Stimulated activated CD4-positive, alpha-beta T cell treated with anti-CD3 and anti-CD28 coated beads, Interleukin-2, amount 100 ng/mL, for 4 hours (primary cell): ENCODE data around the gene ANKRD34A.
"Not testable (repeated sequence)": the region's sequence is repeated elsewhere in the genome, so short reads cannot be mapped to it uniquely, and the experiment has no call there.

Source experiments
- DNase-seq: peaks from one replicate; pipeline ENCODE4 v3.0.0-alpha.2; 2020; ENCODE audit warnings: low read depth

The ANKRD34A gene

DNA sequence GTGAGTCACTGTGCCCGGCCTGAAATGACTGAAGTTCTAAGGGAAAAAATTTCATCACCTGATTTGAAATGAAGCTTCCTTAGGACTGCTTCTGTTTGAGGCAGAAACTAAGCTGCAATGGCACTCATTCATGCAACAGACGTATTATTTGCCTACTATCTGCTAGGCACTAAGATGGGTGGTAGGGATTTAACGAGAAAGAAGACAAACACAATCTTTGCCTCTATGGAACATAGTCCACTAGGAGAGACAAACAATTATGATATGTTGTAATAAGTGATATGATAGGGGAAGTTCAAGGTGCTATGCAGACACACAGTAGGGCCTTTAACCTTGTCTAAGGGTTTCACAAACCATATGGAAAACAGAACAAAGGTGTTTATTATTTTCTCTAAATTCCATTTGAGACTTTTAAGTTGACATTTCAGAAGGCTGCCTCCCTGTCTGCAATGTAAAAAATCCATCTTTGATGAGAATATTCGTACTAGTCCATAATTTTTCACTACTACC, 17.8 kb downstream of the ANKRD34A start:
- DNase-seq: no peak

DNA sequence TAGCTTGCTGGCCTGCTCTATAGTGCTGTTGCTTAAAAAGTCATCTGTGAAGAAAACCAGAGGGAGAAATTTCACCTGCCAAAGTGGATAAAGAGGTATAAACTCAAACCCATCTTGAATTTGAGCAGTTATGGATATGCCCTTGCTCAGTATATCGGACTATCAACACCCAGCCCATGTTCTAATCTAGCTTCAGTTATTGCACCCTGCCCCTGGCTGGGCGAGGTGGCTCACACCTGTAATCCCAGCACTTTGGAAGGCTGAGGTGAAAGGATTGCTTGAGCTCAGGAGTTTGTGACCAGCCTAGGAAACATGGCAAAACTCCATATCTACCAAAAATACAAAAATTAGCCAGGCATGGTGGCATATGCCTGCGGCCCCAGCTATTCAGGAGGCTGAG, 19.8 kb downstream of the ANKRD34A start:
- no peak for DNase-seq

DNA sequence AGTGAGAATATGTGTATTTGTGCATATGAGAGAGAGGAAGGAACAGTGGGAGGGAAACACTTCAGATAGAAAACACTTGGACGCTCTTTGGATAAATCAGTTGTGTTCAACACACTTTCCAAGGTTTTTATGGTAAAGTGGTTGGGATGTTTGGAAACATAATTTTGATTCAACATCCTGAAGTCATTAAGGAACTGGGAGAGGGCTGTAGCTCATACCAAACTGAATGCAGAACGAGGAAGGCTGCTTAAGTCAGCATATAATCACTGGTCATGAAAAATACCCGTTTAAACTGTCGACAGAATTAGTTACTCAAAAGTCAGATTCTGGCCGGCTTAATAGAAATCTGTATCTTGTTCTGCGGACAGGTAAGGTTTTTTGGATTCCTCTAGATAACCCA, 21.5 kb downstream of the ANKRD34A start:
- DNase-seq: no peak

DNA sequence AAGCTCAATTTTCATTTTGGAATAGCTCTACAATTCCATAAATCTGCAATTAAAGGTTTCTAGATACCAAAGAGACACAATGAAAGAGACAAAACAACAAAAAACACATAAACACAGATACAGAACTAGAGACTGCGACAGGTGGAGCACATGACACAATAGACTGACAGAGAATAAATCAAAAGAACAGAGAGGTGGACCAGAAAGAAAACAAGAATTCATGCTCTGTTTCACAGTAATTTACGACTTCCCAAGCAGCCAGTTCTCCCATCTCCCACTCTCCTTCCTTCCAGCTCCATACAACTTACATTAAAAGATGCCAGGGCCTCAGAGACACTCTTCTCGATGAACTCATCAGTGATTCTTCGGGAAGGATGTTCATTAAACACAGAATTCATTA, 22.0 kb downstream of the ANKRD34A start:
- DNase-seq: no peak

DNA sequence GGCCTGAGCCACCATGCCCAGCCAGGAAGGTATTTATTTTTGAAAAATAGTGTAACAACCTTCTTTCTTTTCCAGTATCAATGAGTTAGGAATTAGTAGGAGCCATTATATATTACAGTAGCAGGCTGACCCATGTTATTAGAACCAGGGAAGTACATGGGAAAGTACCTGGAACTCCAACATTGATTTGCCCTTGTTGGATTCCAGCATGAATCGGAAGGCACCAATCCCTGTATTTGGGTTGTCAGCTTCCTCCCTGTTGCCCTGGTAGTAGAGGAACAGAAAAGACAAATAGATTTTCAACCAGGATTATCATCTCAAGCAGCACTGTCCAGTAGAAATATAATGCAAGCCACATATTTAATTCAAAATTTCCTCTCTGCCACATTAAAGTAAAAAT, 26.9 kb downstream of the ANKRD34A start:
- no peak for DNase-seq

DNA sequence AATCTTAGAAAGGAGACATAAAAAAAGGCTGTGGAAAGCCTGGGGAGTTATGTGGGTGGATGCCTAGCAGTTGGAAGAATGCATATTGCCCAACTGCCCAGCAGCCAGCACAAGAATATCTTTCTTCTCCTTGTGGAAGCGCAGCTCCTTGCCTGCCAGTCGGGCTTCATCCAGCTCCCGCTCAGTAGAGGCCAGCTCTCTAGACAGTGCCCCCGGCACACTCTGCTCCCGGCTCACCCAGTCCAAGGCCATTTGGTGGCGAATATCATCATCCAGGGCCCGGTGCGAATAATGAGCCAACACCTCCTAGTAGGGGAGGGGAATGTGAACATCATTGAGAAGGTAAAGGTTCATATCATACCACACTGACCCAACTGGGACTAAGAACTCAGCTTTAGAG, 28.1 kb downstream of the ANKRD34A start:
- DNase-seq: no peak

DNA sequence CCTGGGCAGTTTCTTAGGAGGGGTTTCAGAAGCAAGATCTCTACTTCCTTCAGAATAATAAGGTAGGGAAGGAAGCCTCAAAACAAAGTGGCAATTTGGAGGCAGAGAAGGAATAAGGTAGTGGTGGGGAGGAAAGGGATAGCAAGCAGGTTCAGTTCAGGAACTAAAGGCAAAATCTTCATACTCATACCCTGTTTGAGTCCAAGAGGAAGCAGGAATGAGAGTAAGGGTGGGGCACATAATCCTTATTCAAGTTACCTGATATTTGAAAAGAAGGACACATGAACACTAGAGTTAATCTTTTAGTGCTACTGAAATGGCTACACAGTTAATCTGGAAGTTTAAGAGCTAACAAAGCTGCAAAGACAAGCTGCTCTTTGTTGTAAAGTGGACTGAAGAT, 28.7 kb downstream of the ANKRD34A start:
- no peak for DNase-seq

DNA sequence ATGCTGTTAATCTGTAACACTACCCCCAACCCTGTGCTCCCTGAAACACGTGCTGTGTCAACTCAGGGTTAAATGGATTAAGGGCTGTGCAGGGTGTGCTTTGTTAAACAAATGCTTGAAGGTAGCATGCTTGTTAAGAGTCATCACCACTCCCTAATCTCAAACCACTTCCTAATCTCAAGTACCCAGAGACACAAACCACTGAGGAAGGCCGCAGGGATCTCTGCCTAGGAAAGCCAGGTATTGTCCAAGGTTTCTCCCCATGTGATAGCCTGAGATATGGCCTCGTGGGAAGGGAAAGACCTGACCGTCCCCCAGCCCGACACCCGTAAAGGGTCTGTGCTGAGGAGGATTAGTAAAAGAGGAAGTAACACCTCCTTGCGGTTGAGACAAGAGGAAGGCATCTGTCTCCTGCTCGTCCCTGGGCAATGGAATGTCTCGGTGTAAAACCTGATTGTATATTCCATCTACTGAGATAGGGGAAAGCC, 31.8 kb downstream of the ANKRD34A start:
- DNase-seq: not testable (repeated sequence)

DNA sequence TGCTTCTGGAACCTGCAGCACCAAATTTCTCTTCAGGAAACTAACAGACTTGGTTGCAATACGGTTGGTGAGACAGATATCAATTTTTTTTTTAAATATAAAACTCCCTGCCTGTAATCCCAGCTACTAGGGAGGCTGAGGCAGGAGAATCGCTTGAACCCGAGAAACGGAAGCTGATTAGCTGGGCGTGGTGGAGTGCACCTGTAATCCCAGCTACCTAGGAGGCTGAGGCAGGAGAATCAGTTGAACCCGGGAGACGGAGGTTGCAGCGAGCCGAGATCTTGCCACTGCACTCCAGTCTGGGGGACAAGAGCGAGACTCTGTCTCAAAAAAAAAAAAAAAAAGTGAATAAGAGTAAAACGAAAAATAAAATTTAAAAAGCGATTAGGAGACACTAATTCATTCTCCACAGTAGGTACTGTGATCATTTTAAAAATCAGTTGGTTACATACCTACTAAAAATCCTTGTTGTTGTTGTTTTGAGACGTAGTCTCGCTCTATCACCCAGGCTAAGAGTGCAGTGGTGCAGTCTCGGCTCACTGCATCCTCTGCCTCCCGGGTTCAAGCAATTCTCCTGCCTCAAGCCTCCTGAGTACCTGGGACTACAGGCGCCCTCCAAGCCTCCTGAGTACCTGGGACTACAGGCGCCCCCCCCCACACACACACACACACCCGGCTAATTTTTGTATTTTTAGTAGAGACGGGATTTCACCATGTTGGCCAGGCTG, 36.3 kb downstream of the ANKRD34A start:
- DNase-seq: no peak

DNA sequence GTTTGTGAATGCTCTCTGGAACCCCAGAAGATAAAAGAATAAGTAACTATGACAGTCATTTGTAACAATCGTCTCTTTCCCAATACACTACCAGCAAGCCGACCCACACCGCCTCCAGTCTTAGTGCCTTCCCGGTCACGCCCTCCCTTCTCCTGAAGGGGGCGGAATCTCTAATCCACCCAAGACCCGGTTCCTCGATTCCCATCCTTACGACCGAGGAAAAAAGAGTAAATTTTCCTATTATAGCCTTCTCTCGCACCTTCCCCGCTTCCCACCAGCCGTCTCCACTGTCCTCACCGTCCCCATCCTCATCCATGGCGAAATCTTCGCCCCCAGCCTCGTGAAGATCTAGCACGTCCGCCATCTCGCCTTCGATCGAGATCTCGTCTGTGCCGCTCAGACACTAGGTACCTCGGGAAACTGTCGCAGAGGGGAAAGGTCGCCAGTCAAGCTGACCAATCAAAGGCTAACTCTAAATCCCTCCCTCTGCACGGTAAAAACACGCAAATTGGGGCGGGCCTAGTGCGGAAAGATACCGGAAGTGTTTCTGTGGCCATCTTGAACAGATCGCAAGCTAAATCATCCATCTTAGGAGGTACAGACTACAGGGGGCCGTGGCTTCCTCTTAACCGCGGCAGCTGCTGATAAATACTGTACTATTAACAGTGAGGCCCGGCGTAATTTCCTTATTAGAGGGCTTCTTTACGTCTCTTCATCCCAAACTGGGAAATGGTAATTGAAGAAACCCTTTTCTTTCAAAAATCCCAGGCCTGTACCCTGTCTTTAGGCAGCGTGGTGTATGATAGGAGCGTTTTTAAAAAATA, 37.1 kb downstream of the ANKRD34A start, which contains the start of gene RBM8A:
RBM8A (minus strand) TSS at position 422 of the 824 bp plus-strand sequence; CDS start at position 364, 58 bp downstream.
- peak; percentile 93 for DNase-seq

DNA sequence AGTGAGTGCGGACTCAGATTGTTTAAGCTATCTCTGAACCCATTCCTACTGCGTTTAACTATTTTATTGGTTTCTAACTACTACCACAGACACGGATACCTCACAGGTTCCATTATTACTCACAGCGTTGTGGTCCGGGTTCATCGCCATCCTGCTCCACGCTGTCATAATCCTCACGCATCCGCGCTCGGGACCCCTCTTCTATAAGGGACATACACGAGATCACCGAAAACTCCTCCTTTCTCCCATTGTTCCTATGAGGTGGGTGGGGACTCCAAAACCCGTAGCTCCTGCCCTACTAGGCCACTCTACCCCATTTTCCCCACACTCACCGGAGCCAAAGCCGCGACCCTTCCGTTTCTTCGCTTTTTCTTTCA, 37.7 kb downstream of the ANKRD34A start:
- DNase-seq: peak; percentile 38

DNA sequence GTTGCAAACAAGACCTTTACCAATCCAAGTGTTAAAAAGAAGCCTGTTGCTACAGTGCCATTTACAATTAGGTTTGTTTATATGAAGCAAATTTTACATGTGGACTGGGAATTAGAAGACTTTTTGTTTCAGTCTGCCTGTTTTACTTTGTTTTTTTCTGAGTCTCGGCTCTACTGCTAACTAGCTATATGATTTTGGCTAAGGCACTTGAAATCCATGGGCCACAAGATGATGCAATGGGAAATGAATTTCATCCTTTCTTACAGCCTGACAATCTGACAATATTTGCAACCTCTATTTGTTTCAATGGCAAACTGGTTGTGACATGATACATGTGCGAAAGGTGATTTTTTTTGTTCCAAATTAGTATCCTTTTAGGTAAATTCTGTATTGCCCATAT, 42.1 kb downstream of the ANKRD34A start:
- DNase-seq: no peak

DNA sequence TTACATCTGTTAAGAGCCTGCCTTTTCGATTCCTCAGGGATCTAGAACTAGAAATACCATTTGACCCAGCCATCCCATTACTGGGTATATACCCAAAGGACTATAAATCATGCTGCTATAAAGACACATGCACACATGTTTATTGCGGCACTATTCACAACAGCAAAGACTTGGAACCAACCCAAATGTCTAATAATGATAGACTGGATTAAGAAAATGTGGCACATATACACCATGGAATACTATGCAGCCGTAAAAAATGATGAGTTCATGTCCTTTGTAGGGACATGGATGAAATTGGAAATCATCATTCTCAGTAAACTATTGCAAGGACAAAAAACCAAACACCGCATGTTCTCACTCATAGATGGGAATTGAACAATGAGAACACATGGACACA, 44.1 kb downstream of the ANKRD34A start:
- not testable (repeated sequence) for DNase-seq

DNA sequence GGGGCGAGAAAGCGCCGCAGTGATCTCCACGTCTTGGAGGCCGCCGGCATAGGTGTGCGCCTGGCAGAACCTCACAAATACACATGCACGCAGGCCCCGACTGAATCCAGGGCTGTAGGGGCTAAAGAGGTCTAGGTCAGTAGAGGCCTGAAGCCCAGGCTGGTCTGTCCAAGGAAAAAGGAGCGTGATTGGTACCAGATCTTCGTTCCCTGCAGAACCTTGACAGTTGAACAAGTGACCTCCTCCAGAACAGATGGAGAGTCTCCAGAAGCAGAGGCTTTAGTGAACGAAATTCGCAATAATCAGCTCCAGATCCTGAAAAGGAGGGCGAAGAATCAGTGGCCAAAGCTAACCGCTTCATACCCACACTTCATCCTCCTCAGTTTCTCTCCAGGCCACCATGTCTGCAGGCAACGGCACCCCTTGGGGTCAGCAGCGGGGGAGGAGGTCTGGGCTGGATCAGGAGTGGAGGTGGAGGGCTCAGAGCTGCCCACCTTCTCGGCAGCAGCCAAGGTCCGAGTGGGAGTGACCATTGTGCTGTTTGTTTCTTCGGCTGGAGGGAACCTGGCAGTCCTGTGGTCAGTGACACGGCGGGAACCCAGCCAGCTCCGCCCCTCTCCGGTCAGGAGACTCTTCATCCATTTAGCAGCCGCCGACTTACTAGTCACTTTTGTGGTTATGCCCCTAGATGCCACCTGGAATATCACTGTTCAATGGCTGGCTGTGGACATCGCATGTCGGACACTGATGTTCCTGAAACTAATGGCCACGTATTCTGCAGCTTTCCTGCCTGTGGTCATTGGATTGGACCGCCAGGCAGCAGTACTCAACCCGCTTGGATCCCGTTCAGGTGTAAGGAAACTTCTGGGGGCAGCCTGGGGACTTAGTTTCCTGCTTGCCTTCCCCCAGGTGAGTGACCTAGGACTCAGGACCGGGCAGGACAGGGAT, 45.1 kb downstream of the ANKRD34A start:
- DNase-seq: no peak

DNA sequence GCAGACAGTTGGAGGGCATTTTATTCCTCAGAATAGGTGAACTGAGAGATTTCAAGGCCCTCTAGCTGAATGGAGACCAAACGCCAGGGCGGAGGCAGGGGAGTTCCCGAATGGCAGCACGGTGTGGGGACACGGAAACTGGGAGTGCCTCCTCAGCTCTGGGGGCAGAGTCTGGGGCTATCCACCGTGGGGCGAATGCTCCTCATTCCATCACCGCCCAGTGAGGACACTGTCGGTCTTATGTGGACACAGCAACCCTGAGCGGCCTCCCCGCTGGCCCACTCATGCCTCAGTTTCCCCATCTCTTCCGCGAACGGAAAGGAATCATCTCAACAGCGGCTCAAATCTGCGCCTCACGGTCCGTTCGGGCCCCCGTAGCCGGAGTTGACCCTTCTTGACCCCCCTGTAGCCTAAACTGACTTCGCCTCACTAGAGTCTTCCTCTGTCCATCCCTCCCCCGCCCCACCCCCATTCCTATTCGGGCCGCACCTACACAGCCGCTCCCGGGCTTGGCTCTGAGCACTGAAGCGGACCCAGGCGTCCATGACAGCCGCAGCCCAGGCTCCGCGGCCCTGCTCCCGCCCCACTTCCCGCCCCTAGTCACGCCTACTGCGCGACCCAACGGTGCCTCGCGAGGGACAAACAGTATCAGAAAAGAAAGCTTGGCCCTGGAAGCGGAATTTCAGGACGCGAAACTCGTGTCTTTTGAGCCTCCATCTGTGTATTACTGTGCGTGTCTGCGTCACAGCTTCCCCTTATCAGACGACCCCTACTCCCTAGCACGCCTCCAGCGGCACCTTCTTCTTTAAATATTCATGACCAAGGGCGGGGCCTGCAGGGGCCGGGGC, 46.0 kb downstream of the ANKRD34A start, which contains the start of gene PEX11B:
PEX11B (minus strand) TSS at position 574 of the 848 bp plus-strand sequence; CDS start at position 545, 29 bp downstream.
- DNase-seq: peak; percentile 87

DNA sequence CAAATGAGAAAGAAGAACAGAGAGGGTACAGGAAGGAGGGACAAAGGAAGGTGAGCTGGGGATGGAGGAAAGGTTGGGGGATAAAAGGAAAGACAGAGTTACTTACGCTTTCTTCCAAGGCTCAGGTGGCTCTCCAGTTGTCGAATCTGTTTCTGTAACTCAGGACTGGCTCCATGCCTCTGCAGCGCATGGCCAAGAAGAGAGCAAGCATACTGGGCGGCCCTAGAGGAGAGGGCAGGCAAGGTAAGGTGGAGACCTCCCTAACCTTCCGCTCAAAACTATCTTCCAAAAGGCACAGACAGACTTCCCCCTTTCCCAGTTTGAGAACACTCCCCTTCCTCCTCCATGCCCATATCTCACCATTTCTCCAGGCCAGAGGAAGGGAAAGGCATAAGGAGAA, 46.8 kb downstream of the ANKRD34A start:
- no peak for DNase-seq

DNA sequence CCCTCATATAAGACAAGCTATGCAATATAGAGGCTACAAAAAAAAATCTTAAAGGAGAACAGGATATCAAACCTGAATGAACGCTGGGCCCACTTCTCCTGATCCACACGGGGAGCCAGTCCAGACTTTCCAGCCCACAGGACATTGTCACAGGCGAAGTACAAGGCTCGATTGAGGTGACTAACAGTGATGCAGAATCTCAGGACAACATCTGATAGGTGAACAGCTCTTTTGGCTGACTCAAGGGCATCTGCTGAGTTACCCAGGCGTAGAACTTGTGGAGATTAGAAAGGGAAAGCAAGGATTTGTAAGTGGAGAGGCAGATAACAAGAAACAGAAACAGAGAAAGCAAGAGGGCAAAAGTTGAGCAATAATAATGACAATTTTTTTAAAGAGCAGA, 47.6 kb downstream of the ANKRD34A start:
- DNase-seq: no peak

DNA sequence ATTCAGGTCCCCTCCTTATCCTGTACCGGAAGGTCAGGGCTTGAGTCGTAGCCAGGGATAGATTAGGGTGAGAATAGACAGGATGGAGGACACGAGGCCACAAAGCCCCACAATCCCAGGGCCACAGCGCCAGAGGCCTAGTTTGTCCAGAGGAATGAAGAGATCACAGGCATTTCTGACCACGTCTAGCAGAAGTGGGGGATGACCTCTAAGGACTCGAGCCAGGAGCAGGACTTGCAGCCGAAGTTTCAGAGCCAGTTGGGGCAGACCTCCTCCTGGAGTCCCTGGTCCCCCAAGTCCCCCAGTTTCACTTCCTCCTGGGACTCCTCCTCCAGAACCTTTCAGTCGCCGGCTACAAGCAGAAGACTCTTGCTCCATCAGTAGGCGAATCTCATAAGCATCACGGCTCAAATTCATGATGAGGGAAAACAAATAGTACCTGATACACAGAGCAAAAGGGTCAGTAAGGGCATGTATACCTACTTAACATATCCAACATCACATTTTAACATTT, 52.2 kb downstream of the ANKRD34A start:
- DNase-seq: no peak
